Skeletal muscle satellite cell (primary cell): ENCODE results near the gene PTPRH. TPM values are rescaled to one million over a fixed set of nuclear protein-coding genes. Genes with fewer than 3 reads are reported as not detected.
A peak's percentile ranks its signal among the peaks of the same experiment; 100 is the strongest.

Source experiments
- H3K27me3 ChIP-seq: 2 replicates; pipeline ENCODE4 v1.7.0; 2013; ENCODE audit warnings: low read length; ENCODE audit not compliant: control insufficient read depth, insufficient read depth
- H3K36me3 ChIP-seq: 2 replicates; pipeline ENCODE4 v1.7.0; 2013; ENCODE audit warnings: mild to moderate bottlenecking, control low read depth, low read length; ENCODE audit not compliant: insufficient read depth
- H3K4me1 ChIP-seq: 2 replicates; pipeline ENCODE4 v1.7.0; 2013; ENCODE audit warnings: low read length; ENCODE audit not compliant: control insufficient read depth, insufficient read depth
- H3K4me2 ChIP-seq: 2 replicates; pipeline ENCODE4 v1.7.0; 2013; ENCODE audit warnings: mild to moderate bottlenecking, low read length
- H3K4me3 ChIP-seq: 2 replicates; pipeline ENCODE4 v1.7.0; 2013; ENCODE audit warnings: low read length
- H3K9ac ChIP-seq: 2 replicates; pipeline ENCODE4 v1.7.0; 2013; ENCODE audit warnings: mild to moderate bottlenecking, low read depth, low read length, moderate library complexity
- H3K9me3 ChIP-seq: replicated peaks from 2 replicates; pipeline ENCODE4 v1.7.0; 2013; ENCODE audit warnings: mild to moderate bottlenecking, control low read depth, low read length
- total RNA-seq: library from RNA; depleted of rRNA; stranded (reverse); fragments of >200 nt; gene quantifications from 2 replicates; pipeline ENCODE4 v1.2.3, GENCODE V29; 2012; rRNA removed

Gene PTPRH
- total RNA-seq, result 3.3 and 3.9 TPM in 2 replicates

GRCh38 chr19:55208880-55209692 is at the start of gene PTPRH:
PTPRH (minus strand) TSS chr19:55209501; CDS start chr19:55209433, 68 bp downstream.
- no peak within 1 kb of the TSS for H3K9ac ChIP-seq
- H3K4me3 ChIP-seq, result no peak within 1 kb of the TSS
- peaks cover 8% of the 10 kb centered on the region for H3K27me3 ChIP-seq
- peaks cover 27% of the 10 kb centered on the region for H3K4me1 ChIP-seq
- peak within 1 kb of the TSS; percentile 16 for H3K4me2 ChIP-seq
- H3K9me3 ChIP-seq, result no peaks in the 10 kb centered on the region
- H3K36me3 ChIP-seq, result no peaks in the 10 kb centered on the region

- H3K4me1 ChIP-seq, result peaks cover 41% of the 10 kb centered on the region
- H3K9ac ChIP-seq, result peak overlapping the region; percentile 96
- no peaks in the 10 kb centered on the region for H3K9me3 ChIP-seq
- peak overlapping the region; percentile 94 for H3K4me2 ChIP-seq
- H3K4me3 ChIP-seq, result peak overlapping the region; percentile 79
- peaks cover 6% of the 10 kb centered on the region for H3K36me3 ChIP-seq
- H3K27me3 ChIP-seq, result no peaks in the 10 kb centered on the region
Measured at GRCh38 chr19:55258476-55258827, 49.2 kb upstream of the PTPRH start.

GRCh38 chr19:55257461-55258420 is 48.4 kb upstream of the PTPRH start:
- peak overlapping the region; percentile 96 for H3K9ac ChIP-seq
- H3K27me3 ChIP-seq, result no peaks in the 10 kb centered on the region
- H3K4me2 ChIP-seq, result peak overlapping the region; percentile 94
- peaks cover 6% of the 10 kb centered on the region for H3K36me3 ChIP-seq
- no peaks in the 10 kb centered on the region for H3K9me3 ChIP-seq
- peaks cover 41% of the 10 kb centered on the region for H3K4me1 ChIP-seq
- peak overlapping the region; percentile 79 for H3K4me3 ChIP-seq

GRCh38 chr19:55256562-55257460 is 47.5 kb upstream of the PTPRH start:
- Histone ChIP-seq H3K27me3 (no peaks in the 10 kb centered on the region), H3K4me3 (peak overlapping the region; percentile 79), H3K9ac (peak overlapping the region; percentile 96), H3K36me3 (peaks cover under 1% of the 10 kb centered on the region), H3K9me3 (no peaks in the 10 kb centered on the region), H3K4me2 (peak overlapping the region; percentile 94), H3K4me1 (peaks cover 42% of the 10 kb centered on the region)

- Histone ChIP-seq H3K4me1 (peaks cover 48% of the 10 kb centered on the region), H3K4me3 (peak overlapping the region; percentile 79), H3K36me3 (no peaks in the 10 kb centered on the region), H3K9me3 (no peaks in the 10 kb centered on the region), H3K4me2 (peak overlapping the region; percentile 94), H3K27me3 (no peaks in the 10 kb centered on the region), H3K9ac (no peak overlapping the region)
Measured at GRCh38 chr19:55255618-55256423, 46.5 kb upstream of the PTPRH start.

GRCh38 chr19:55254625-55254977 is 45.3 kb upstream of the PTPRH start:
- no peaks in the 10 kb centered on the region for H3K27me3 ChIP-seq
- H3K4me2 ChIP-seq, result peak overlapping the region; percentile 94
- H3K9me3 ChIP-seq, result no peaks in the 10 kb centered on the region
- no peak overlapping the region for H3K9ac ChIP-seq
- no peak overlapping the region for H3K4me3 ChIP-seq
- no peaks in the 10 kb centered on the region for H3K36me3 ChIP-seq
- H3K4me1 ChIP-seq, result peaks cover 44% of the 10 kb centered on the region

GRCh38 chr19:55253842-55254624 is 44.7 kb upstream of the PTPRH start:
- no peak overlapping the region for H3K9ac ChIP-seq
- no peaks in the 10 kb centered on the region for H3K9me3 ChIP-seq
- H3K27me3 ChIP-seq, result no peaks in the 10 kb centered on the region
- H3K4me1 ChIP-seq, result peaks cover 41% of the 10 kb centered on the region
- H3K36me3 ChIP-seq, result no peaks in the 10 kb centered on the region
- H3K4me3 ChIP-seq, result no peak overlapping the region
- H3K4me2 ChIP-seq, result peak overlapping the region; percentile 94

GRCh38 chr19:55252760-55253663 is 43.7 kb upstream of the PTPRH start:
- no peak overlapping the region for H3K4me3 ChIP-seq
- no peaks in the 10 kb centered on the region for H3K36me3 ChIP-seq
- no peaks in the 10 kb centered on the region for H3K27me3 ChIP-seq
- H3K9ac ChIP-seq, result no peak overlapping the region
- H3K4me1 ChIP-seq, result peaks cover 41% of the 10 kb centered on the region
- no peaks in the 10 kb centered on the region for H3K9me3 ChIP-seq
- H3K4me2 ChIP-seq, result no peak overlapping the region

GRCh38 chr19:55251341-55252081 is 42.2 kb upstream of the PTPRH start:
- Histone ChIP-seq H3K9ac (no peak overlapping the region), H3K36me3 (peaks cover 2% of the 10 kb centered on the region), H3K27me3 (no peaks in the 10 kb centered on the region), H3K4me2 (no peak overlapping the region), H3K9me3 (no peaks in the 10 kb centered on the region), H3K4me1 (peaks cover 29% of the 10 kb centered on the region), H3K4me3 (no peak overlapping the region)
